GM19035 (cell line): ENCODE results near the gene VSTM4.

Experiments
- ATAC-seq: cut with Tn5 transposase; IDR thresholded peaks from one replicate; pipeline ENCODE4 v1.9.1; 2021; ENCODE audit not compliant: unreplicated experiment

Gene VSTM4

GRCh38 chr10:49049660-49050059 is 65.7 kb downstream of the VSTM4 start:
- no peak for ATAC-seq

DNA sequence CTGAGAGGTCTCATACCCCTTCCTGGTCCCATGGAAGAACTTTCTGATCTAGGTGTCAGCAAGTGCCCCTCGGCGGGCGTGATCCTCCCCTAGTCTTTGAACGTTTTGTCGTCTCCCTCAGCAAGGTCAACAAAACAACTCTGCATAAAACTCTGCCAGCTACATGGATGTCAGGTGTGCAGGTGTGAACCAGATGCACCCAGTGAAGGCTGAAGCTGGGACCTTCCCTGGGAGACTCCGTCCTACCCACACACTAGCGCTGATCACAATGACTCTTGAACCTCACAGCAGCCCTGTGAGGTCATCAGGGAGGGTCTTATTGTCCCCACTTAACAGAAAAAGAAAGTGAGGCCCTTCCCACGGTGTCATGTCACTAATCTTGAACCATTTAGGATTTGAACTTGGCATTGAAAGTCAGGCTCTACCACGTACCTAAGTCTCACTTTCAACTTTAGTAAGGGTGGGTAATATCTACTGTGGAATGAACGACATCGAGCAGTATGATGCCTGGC is 68.1 kb downstream of the VSTM4 start:
- no peak for ATAC-seq

DNA sequence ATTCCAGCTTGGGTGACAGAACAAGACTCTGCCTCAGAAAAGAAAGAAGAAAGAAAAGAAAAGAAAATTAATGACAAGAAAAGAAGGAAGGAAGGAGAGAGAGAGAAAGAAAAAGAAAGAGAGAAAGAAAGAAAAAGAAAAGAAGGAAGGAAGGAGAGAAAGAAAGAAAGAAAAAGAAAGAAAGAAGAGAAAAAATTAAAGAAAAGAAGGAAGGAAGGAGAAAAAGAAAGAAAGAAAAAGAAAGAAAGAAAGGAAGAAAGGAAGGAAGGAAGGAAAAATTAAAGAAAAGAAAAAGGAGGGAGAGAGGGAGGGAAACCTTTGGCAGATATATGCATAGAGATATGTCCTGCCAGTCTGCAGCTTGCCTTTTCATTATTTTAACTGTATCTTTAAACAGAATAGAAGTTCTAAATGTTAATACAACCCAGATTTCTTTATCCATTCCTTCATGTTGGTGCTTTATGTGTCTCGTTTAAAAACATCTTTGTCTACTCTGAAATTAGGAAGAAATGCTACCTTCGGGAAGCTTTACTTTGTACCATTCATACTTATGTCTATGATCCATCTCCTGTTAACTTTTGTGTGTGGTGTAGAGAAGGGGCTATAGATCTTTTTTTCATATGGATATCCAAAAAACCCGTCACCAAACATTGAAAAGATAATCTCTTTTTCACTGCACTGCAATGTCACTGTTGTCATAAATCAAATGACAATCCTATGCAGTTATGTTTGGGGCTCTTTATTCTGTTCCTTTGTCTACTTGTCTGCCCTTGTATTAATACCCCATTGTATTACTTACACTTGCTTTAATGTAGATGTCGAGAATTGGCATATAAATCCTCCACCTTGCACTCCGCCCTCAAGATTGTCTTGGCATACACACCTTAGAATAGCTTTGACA is 70.8 kb downstream of the VSTM4 start:
- no peak for ATAC-seq

- ATAC-seq = no peak
These were observed 74.7 kb downstream of the VSTM4 start for GRCh38 chr10:49040601-49041000.

DNA sequence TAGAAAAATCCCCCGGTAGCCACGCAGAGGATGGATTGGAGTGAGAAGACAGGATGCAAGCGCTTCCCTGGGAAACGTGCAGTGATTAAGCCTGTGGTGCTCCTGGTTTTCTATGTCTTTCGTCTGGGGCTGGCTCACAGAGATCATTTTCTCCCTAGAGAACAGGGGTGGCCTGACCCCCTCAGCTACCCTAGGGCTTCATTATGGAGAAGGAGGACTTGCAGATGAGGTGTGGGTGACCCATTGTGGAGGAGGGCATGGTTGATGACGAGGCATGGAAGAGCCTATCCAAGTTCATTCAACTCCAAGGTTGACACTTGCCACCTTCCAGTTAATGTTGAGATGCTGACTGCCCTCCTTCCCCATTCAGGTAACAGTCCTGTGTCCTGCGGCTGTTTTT is 75.9 kb downstream of the VSTM4 start:
- ATAC-seq = no peak

- ATAC-seq = no peak
These were observed 76.6 kb downstream of the VSTM4 start for GRCh38 chr10:49038711-49039110.

DNA sequence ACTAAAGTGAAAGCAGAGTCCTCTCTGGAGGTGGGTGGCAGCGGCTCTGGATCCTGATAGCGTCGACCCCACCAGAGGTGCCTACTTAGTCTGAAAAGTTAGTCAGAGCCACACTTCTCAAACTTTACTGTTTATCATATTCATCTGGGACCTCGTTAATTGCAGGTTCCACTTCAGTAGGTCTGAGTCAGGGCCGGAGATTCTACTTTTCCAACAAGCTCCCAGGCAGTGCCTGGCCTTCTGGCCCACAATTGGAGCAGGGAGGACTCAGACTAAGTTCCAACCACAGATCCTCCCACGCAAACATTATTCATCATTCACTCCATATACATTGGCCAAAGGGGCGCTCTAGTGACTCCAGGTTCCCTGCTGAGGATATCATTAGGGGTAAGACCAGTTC is 78.1 kb downstream of the VSTM4 start:
- ATAC-seq = no peak

DNA sequence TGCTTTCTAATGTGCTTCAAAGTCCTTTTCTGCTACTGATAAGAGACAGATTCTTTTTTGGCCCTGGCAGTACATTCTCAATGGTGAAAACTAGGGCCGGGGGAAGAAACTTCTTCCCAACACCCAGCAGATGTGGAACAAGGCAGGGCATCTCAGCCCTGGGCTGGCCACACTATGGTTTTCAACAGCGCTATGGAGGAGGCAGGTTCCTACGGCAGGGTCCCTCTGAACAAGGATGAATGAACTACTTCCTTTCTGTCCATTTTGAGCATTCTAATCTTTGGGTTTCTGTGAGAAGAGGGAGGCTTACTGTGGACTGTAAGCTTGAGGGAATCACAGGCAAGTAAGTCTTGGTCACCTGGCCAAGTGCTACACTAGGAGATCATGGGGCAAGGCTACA is 78.7 kb downstream of the VSTM4 start:
- ATAC-seq = no peak

DNA sequence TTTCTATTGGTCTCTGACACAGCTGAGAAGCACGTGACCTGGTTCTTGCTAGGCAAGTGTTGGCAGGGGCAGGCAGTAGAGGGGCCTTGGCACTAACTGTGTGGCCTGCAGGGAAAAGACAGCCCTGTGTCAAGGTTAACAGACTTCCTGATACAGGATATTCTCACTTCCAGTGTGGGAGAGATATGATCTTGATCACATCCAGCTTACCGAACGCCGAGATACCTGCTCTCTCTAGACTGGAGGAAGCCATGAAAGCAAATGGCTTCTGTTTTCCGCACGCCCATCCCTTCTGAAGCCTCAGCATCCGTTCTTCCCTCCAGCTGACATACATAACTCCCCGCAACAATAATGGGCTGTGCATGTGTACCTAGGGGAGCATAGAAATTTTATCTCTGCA is 79.4 kb downstream of the VSTM4 start:
- ATAC-seq = no peak

GRCh38 chr10:49034925-49035324 is 80.4 kb downstream of the VSTM4 start:
- no peak for ATAC-seq

- no peak for ATAC-seq
These were observed 81.4 kb downstream of the VSTM4 start for GRCh38 chr10:49033939-49034338.

DNA sequence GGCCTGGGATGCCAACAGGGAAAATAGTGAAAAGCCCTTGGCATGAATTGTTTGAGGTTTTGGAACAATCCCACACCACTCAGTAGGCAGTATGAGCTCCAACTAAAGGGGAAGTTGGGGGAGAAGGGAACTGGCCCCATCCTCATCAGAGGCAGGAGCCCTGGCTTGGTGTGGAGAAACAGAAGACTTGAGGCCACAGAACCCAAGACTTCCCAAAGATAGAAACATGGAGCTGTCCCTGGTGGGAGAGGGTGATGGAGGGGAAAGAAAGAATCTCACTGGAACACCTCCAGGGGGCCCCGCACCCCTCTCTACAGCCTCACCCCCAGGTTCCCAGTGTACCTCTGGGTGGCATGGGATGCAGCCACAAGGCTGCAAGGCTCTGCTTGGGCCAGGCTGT is 85.7 kb downstream of the VSTM4 start:
- ATAC-seq = no peak

- ATAC-seq = no peak
These were observed 86.7 kb downstream of the VSTM4 start for GRCh38 chr10:49028639-49029038.

- no peak for ATAC-seq
These were observed 89.9 kb downstream of the VSTM4 start for GRCh38 chr10:49025347-49025983.

GRCh38 chr10:49024484-49024883 is 90.8 kb downstream of the VSTM4 start:
- no peak for ATAC-seq

DNA sequence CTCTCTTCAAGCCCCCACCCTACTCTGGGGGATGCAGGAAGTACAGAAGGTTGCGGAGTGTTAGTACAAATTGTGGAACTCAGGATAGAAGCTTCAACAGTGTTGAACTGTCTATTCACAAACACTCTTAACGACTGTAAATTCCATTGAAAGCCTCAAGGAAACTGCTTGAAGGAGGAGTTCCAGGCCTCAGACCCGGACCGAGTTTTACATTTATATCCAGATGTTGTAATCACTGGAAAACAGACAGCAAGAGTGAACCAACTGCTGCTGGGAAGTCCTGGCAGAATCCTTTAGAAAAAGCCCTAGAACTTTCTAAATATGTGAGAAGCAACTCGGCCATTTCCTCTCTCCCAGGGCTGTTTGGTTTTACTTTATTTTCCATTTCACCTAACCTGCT is 91.6 kb downstream of the VSTM4 start:
- no peak for ATAC-seq

DNA sequence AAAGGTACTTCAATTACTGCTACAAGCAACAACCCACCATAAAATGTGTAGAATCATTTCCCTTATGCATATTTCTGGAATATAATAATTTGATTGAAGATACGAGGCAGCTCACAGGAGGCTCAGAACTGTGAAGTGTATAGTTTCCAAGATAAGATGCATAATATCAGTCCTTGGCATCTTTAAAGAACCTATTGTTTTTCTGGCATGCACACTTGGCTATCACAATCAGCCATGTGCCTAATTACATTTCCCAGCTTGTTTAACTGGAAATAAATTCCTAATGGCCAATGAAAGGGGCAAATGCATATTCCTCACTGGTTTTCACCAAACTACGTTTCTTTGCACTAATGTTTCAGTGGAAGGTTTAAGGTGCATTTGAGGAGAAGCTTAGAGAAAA is 92.3 kb downstream of the VSTM4 start:
- no peak for ATAC-seq

DNA sequence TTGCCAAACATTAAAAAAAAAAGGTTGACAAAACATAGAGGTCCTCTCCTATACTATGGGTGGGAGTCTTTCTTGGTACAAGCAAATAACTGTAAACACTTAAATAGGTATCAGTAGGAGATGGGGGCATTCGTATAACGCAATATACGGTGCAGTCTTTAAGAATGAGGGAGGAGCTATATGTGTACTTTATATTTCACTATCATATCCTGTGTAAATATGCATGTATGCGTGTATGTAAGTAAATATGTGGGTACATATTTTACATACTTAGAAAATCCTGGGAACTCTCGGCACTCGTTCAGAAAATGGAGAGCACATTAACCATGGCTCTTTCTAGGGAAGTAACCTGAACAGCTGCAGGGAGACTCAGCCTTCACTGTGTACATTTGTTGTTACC is 93.6 kb downstream of the VSTM4 start:
- no peak for ATAC-seq

DNA sequence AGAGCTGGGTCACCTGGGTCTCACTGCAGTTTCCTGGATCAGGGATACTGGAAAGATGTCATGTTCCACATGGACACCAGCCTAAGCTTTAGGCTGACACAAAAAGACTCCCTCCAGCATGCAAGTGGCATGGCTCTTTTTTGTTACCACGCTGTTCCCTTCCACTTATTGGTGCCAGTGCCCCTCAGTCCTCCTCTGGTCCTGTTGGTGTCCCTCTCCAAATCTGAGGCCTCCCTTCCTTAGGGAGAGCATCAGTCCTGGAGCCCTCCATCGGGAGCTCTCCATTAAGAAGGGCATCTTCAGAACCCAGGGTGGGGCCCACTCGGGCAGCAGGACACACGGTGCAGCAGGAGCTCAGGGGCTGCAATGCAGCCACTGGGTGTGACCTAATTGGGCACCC is 99.6 kb downstream of the VSTM4 start:
- ATAC-seq = no peak

GRCh38 chr10:49012603-49013002 is 102.7 kb downstream of the VSTM4 start:
- ATAC-seq = no peak

DNA sequence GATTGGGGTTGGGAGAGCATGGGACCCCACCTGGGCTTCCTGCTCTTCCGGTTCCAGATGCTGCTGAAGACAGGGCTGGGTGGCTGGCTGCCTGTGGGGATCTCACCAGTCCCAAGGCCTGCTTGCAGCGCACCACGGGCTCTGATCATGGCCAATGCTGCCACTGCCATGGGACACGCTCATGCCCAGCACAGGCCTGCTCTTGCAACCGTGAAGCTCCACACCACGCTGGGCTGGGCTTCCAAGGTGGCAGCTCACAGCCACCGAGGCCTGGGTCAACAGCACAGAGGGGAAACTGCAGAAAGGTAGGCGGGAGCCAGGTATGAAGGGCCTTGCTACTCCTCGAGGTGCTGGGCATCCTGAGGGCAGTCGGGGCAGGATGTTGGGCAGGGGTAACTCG is 103.6 kb downstream of the VSTM4 start:
- no peak for ATAC-seq

DNA sequence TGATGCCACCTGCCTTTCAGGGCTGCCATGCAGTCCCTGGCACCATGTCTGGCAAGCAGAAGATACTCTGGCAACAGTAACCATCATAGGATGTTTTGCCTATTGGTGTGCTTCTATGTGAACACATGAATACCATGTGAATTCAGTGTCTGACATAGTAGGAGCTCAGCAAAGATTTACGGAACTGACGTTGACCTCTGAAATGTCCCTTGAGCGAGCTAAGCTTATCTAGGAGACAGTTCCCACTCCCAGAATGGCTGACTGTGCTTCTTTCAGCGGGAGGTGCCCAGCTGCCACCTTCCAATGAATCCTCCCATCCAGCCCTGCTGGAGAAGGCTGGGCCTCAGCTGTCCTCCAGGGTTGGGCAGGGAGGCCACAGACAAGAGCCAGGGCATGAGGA is 104.5 kb downstream of the VSTM4 start:
- no peak for ATAC-seq
